LNCAP (cell line): ENCODE data around the gene CACNA1G.

Source experiments
- CTCF ChIP-seq: fragments of 450-650 bp; IDR thresholded peaks from 2 replicates; pipeline ENCODE4 v1.5.1; 2017; ENCODE audit warnings: mild to moderate bottlenecking

The CACNA1G gene

GRCh38 chr17:50627782-50628601 is 67.5 kb downstream of the CACNA1G start:
- TF ChIP-seq CTCF = no peak

- no peak for TF ChIP-seq CTCF
These were observed 69.4 kb downstream of the CACNA1G start for GRCh38 chr17:50629902-50630301.

GRCh38 chr17:50630524-50631194 is 70.1 kb downstream of the CACNA1G start:
- peak; percentile 97 for TF ChIP-seq CTCF

GRCh38 chr17:50631195-50631907 is 70.8 kb downstream of the CACNA1G start:
- TF ChIP-seq CTCF = no peak

- TF ChIP-seq CTCF = no peak
These were observed 71.5 kb downstream of the CACNA1G start for GRCh38 chr17:50631908-50632571.

- TF ChIP-seq CTCF = no peak
These were observed 72.1 kb downstream of the CACNA1G start for GRCh38 chr17:50632637-50633036.

- no peak for TF ChIP-seq CTCF
These were observed 73.2 kb downstream of the CACNA1G start for GRCh38 chr17:50633683-50634082.
